Neural cell (in vitro differentiated cells): Measurements from ENCODE around the gene ZC3H4. TPM values are rescaled to one million over a fixed set of nuclear protein-coding genes. Genes with fewer than 3 reads are reported as not detected.

Experiments
- H2AFZ ChIP-seq: fragments of 200-600, 300-800 bp; sonication (generic), shearing (Covaris generic); 2 replicates; pipeline ENCODE4 v1.6.0; 2014; ENCODE audit warnings: low read depth, mild to moderate bottlenecking, antibody characterized with exemption, low read length, moderate library complexity
- H3F3A ChIP-seq: fragments of 200-600 bp; shearing (Covaris generic); 2 replicates; pipeline ENCODE4 v1.6.1; 2016; ENCODE audit warnings: mild to moderate bottlenecking, moderate library complexity, mixed read lengths, antibody characterized with exemption, low read length; ENCODE audit not compliant: insufficient read depth, poor library complexity, severe bottlenecking
- H3K27ac ChIP-seq: fragments of 200-600, 300-800 bp; sonication (generic), shearing (Covaris generic); 2 replicates; pipeline ENCODE4 v1.5.1; 2014; ENCODE audit warnings: mild to moderate bottlenecking, low read length, moderate library complexity
- H3K27me3 ChIP-seq: fragments of 300-800, 200-600 bp; sonication (generic), shearing (Covaris generic); 2 replicates; pipeline ENCODE4 v1.6.0; 2014; ENCODE audit warnings: mild to moderate bottlenecking, low read depth, low read length, moderate library complexity; ENCODE audit not compliant: insufficient read depth
- H3K36me3 ChIP-seq: fragments of 300-800, 200-600 bp; sonication (generic), shearing (Covaris generic); 2 replicates; pipeline ENCODE4 v1.5.1; 2014; ENCODE audit warnings: mild to moderate bottlenecking, antibody characterized with exemption, low read length, moderate library complexity; ENCODE audit not compliant: insufficient read depth
- H3K4me2 ChIP-seq: fragments of 300-800, 200-600 bp; sonication (generic), shearing (Covaris generic); 2 replicates; pipeline ENCODE4 v1.6.0; 2014; ENCODE audit warnings: mild to moderate bottlenecking, low read length
- H3K4me3 ChIP-seq: fragments of 300-800, 200-600 bp; sonication (generic), shearing (Covaris generic); 2 replicates; pipeline ENCODE4 v1.5.1; 2014; ENCODE audit warnings: mild to moderate bottlenecking, low read length, moderate library complexity
- H3K79me2 ChIP-seq: fragments of 200-600 bp; shearing (Covaris generic); replicated peaks from 2 replicates; pipeline ENCODE4 v1.6.0; 2014; ENCODE audit warnings: mild to moderate bottlenecking, low read length, moderate library complexity; ENCODE audit not compliant: insufficient read depth
- H3K9ac ChIP-seq: fragments of 300-800, 200-600 bp; sonication (generic), shearing (Covaris generic); 2 replicates; pipeline ENCODE4 v1.6.1; 2016; ENCODE audit warnings: mild to moderate bottlenecking, low read length, mixed read lengths
- H3K9me2 ChIP-seq: fragments of 200-600 bp; shearing (Covaris generic); 2 replicates; pipeline ENCODE4 v1.6.1; 2016; ENCODE audit warnings: mild to moderate bottlenecking, low read length, mixed read lengths; ENCODE audit not compliant: insufficient read depth
- H3K9me3 ChIP-seq: fragments of 200-600, 300-800 bp; sonication (generic), shearing (Covaris generic); 2 replicates; pipeline ENCODE4 v1.6.1; 2016; ENCODE audit warnings: mild to moderate bottlenecking, mixed run types, low read length, moderate library complexity, mixed read lengths
- H4K20me1 ChIP-seq: fragments of 200-600 bp; shearing (Covaris generic); 2 replicates; pipeline ENCODE4 v1.6.1; 2016; ENCODE audit warnings: mild to moderate bottlenecking, mixed run types; ENCODE audit not compliant: insufficient read depth
- EP300 ChIP-seq: fragments of 450-650 bp; conservative IDR thresholded peaks from 2 replicates; pipeline ENCODE4 v1.6.1; 2014; ENCODE audit warnings: antibody characterized with exemption, mild to moderate bottlenecking, moderate library complexity; ENCODE audit not compliant: poor library complexity, severe bottlenecking
- EZH2 ChIP-seq: fragments of 200-600, 300-800 bp; shearing (Covaris generic), sonication (generic); IDR thresholded peaks from 2 replicates; pipeline ENCODE4 v1.6.1; 2014; ENCODE audit warnings: antibody characterized with exemption, low read length, borderline replicate concordance, mild to moderate bottlenecking; ENCODE audit not compliant: insufficient read depth, poor library complexity, severe bottlenecking
- MXI1 ChIP-seq: fragments of 450-650 bp; conservative IDR thresholded peaks from 2 replicates; pipeline ENCODE4 v1.6.1; 2014; ENCODE audit warnings: antibody characterized with exemption, mild to moderate bottlenecking; ENCODE audit not compliant: poor library complexity, severe bottlenecking
- POLR2AphosphoS5 ChIP-seq: IDR thresholded peaks from 2 replicates; pipeline ENCODE4 v1.6.1; 2012
- RAD21 ChIP-seq: fragments of 450-650 bp; conservative IDR thresholded peaks from 2 replicates; pipeline ENCODE4 v1.6.1; 2014; ENCODE audit warnings: antibody characterized with exemption, mild to moderate bottlenecking, moderate library complexity
- SMC3 ChIP-seq: fragments of 450-650 bp; conservative IDR thresholded peaks from 2 replicates; pipeline ENCODE4 v1.6.1; 2014; ENCODE audit warnings: antibody characterized with exemption, mild to moderate bottlenecking, moderate library complexity; ENCODE audit not compliant: poor library complexity
- TAF1 ChIP-seq: IDR thresholded peaks from 2 replicates; pipeline ENCODE4 v1.6.1; 2012; ENCODE audit warnings: low read depth
- polyA plus RNA-seq: library from polyadenylated mRNA; depleted of rRNA; stranded (reverse); fragments of >200 nt; gene quantifications from 2 replicates; pipeline ENCODE4 v1.2.3, GENCODE V29; 2014
- TF ChIP-seq, protein P1 (sequence below): fragments of 450-650 bp; IDR thresholded peaks from 2 replicates; pipeline ENCODE4 v1.5.1; 2014; ENCODE audit warnings: antibody characterized with exemption, mild to moderate bottlenecking, moderate library complexity; ENCODE audit not compliant: poor library complexity, severe bottlenecking
- TF ChIP-seq, protein P2 (sequence below): IDR thresholded peaks from 2 replicates; pipeline ENCODE4 v1.6.1; 2012; ENCODE audit warnings: borderline replicate concordance

The ZC3H4 gene
- polyA plus RNA-seq, 1 donor from 2014 or later = 5.1 TPM

DNA sequence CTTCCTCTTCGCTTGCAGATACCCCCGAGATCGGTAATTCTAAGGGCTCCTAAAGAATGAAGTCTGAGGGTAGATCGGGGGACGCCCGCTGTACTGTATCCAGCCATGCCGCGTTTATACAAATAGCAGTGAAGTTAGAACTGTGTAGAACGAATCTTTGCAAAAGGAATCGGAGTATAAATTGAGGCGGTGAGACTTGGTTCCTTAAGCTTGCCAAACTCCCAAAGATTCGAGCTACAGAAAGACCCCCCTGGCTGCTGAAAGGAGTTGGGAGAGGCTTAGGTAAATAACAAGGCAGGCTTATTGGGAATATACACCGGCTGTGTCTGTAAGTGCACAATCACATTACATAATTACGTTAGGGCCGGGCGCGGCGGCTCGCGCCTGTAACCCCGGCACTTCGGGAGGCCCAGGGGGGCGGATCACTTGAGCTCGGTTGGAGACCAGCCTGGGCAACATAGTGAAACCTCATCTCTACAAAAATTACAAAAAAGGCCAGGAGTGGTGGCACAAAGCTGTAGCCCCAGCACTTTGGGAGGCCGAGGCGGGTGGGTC, 77.4 kb downstream of the ZC3H4 start:
- Histone ChIP-seq H3K9ac (peak overlapping the region; percentile 3), H3F3A (no peaks in the 10 kb centered on the region), H3K36me3 (no peaks in the 10 kb centered on the region), H3K79me2 (no peaks in the 10 kb centered on the region), H3K9me2 (no peaks in the 10 kb centered on the region), H4K20me1 (no peaks in the 10 kb centered on the region), H2AFZ (no peak overlapping the region), H3K9me3 (no peaks in the 10 kb centered on the region), H3K27me3 (no peaks in the 10 kb centered on the region), H3K27ac (no peak overlapping the region), H3K4me2 (no peak overlapping the region), H3K4me3 (peak overlapping the region; percentile 54)
- TF ChIP-seq, protein P1, sequence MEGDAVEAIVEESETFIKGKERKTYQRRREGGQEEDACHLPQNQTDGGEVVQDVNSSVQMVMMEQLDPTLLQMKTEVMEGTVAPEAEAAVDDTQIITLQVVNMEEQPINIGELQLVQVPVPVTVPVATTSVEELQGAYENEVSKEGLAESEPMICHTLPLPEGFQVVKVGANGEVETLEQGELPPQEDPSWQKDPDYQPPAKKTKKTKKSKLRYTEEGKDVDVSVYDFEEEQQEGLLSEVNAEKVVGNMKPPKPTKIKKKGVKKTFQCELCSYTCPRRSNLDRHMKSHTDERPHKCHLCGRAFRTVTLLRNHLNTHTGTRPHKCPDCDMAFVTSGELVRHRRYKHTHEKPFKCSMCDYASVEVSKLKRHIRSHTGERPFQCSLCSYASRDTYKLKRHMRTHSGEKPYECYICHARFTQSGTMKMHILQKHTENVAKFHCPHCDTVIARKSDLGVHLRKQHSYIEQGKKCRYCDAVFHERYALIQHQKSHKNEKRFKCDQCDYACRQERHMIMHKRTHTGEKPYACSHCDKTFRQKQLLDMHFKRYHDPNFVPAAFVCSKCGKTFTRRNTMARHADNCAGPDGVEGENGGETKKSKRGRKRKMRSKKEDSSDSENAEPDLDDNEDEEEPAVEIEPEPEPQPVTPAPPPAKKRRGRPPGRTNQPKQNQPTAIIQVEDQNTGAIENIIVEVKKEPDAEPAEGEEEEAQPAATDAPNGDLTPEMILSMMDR = peak; percentile 5
- no peak for TF ChIP-seq MXI1
- no peak for TF ChIP-seq TAF1

DNA sequence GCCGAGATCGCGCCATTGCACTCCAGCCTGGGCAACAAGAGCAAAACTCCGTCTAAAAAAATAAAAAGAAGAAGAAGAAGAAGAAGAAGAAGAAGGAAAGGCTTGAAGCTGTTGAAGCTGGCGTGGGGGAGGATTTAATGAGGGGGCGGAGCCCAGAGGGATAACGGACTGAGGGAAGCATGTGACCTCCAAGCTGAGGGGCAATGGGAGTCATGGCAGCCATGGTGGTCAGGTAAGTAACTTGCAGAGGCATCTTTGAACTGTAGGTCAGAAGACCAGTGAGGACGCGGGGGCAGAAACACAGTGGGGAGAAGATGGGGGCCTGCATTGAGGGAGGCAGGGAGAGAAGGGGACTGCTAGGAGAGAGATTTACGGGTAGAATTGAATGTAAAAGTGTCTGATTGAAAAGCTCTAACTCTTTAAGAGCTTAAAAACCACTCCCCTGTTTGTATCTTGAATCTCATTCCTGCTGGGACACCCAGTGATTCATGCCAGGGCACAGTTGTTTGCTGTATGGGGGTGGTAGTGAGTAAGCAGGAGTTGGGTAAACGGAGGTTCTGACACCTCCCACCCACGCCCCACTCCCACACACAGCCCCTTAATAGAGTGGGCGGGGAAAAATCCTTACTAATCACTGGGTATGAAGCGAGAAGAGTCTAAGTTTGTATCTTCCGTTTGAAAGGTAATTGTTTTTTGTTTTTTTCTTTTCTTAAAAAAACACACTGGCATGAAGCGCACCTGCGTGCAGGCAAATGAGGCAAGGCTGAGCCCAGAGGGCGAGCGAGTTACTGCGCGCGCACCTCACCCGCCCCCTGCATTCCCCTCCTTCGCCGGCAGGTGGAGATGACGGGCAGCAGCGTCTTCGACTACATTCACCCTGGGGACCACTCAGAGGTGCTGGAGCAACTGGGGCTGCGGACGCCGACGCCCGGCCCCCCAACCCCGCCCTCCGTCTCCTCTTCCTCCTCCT, 78.2 kb downstream of the ZC3H4 start:
- Histone ChIP-seq H3K79me2 (no peaks in the 10 kb centered on the region), H2AFZ (no peak overlapping the region), H3K9me3 (no peaks in the 10 kb centered on the region), H3K9ac (peak overlapping the region; percentile 3), H3K4me3 (peak overlapping the region; percentile 54), H3K9me2 (no peaks in the 10 kb centered on the region), H3K27ac (no peak overlapping the region), H3K36me3 (no peaks in the 10 kb centered on the region), H3F3A (no peaks in the 10 kb centered on the region), H3K27me3 (no peaks in the 10 kb centered on the region), H4K20me1 (no peaks in the 10 kb centered on the region), H3K4me2 (no peak overlapping the region)
- TF ChIP-seq RAD21 (peak; percentile 59), SMC3 (peak; percentile 61), TAF1 (no peak)
- TF ChIP-seq, protein P1 = peak; percentile 84

DNA sequence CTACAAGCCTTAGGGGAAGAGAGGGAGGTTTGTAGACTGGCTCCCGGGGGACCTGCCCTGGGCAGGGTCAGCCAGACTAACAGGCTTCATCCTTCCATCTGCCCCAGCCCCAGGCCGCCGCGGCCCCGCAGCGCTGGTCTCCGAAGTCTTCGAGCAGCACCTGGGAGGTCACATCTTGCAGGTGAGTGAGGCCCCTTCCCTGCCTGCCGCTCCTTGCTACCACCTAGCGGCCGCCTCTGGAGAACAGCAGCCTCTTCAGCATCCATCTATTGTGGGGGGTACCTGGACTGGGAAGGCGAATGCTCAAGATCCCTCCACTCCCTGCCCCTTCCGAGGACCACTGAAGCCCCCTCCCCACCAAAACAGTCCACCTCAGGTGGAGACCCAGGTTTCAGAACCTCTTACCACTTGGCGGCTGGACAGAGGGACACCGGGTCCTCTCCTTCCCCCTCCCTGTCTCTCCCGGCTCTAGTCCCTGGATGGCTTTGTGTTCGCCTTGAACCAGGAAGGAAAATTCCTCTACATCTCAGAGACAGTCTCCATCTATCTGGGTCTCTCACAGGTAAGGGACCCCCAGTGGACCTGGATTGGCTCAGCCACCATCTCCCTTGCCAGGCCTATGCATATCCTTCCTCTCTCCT, 81.3 kb downstream of the ZC3H4 start:
- no peak overlapping the region for H3K4me2 ChIP-seq
- H3K9me2 ChIP-seq = no peaks in the 10 kb centered on the region
- no peaks in the 10 kb centered on the region for H3K9me3 ChIP-seq
- no peaks in the 10 kb centered on the region for H3F3A ChIP-seq
- no peak overlapping the region for H3K27ac ChIP-seq
- peaks cover 3% of the 10 kb centered on the region for H3K27me3 ChIP-seq
- H3K4me3 ChIP-seq = no peak overlapping the region
- H3K9ac ChIP-seq = no peak overlapping the region
- no peaks in the 10 kb centered on the region for H3K36me3 ChIP-seq
- H4K20me1 ChIP-seq = no peaks in the 10 kb centered on the region
- no peak overlapping the region for H2AFZ ChIP-seq
- no peaks in the 10 kb centered on the region for H3K79me2 ChIP-seq
- TF ChIP-seq, protein P2, sequence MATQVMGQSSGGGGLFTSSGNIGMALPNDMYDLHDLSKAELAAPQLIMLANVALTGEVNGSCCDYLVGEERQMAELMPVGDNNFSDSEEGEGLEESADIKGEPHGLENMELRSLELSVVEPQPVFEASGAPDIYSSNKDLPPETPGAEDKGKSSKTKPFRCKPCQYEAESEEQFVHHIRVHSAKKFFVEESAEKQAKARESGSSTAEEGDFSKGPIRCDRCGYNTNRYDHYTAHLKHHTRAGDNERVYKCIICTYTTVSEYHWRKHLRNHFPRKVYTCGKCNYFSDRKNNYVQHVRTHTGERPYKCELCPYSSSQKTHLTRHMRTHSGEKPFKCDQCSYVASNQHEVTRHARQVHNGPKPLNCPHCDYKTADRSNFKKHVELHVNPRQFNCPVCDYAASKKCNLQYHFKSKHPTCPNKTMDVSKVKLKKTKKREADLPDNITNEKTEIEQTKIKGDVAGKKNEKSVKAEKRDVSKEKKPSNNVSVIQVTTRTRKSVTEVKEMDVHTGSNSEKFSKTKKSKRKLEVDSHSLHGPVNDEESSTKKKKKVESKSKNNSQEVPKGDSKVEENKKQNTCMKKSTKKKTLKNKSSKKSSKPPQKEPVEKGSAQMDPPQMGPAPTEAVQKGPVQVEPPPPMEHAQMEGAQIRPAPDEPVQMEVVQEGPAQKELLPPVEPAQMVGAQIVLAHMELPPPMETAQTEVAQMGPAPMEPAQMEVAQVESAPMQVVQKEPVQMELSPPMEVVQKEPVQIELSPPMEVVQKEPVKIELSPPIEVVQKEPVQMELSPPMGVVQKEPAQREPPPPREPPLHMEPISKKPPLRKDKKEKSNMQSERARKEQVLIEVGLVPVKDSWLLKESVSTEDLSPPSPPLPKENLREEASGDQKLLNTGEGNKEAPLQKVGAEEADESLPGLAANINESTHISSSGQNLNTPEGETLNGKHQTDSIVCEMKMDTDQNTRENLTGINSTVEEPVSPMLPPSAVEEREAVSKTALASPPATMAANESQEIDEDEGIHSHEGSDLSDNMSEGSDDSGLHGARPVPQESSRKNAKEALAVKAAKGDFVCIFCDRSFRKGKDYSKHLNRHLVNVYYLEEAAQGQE = no peak
- TF ChIP-seq POLR2AphosphoS5 = no peak
- peak; percentile 74 for TF ChIP-seq SMC3
- TF ChIP-seq MXI1 = no peak
- peak; percentile 59 for TF ChIP-seq RAD21
- no peak for TF ChIP-seq EP300
- no peak for TF ChIP-seq EZH2
- TF ChIP-seq, protein P1 = peak; percentile 81
